ENCODE measurements around the gene ADCY5. TPM values are rescaled to one million over a fixed set of nuclear protein-coding genes. Genes with fewer than 3 reads are reported as not detected.

The ADCY5 gene
- total RNA-seq, 1 experiment from 2014 or later: 0.49 TPM

DNA sequence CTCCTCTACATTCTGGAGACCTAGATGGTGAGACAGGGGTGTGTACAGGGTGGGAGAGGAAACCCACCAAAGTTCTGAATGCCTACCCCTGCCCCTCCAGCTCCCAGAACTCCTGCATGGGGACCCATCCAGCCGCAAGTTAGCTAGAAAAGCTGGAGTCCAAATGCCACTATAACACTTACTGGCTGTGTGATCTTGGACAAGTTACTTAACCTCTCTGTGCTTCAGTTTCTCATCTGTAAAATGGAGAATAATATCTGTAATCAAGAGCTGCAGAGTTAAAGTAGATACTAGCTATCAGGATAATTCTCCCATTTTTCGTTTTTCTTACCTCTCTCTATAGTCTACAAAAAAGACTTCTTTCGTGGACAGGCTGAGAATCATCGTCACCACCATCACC is 63.4 kb downstream of the ADCY5 start (continued):
- no peak for TF ChIP-seq REST (IDR thresholded peaks at IDR 0.05; ENCODE audit: low read depth)
- no peak for TF ChIP-seq SIN3A (IDR thresholded peaks at IDR 0.05; ENCODE audit: low read depth)
- TF ChIP-seq SRF (IDR thresholded peaks at IDR 0.05; ENCODE audit: low read depth): no peak
- no peak for TF ChIP-seq ELF1 (IDR thresholded peaks at IDR 0.05; ENCODE audit: borderline replicate concordance, low read depth)

DNA sequence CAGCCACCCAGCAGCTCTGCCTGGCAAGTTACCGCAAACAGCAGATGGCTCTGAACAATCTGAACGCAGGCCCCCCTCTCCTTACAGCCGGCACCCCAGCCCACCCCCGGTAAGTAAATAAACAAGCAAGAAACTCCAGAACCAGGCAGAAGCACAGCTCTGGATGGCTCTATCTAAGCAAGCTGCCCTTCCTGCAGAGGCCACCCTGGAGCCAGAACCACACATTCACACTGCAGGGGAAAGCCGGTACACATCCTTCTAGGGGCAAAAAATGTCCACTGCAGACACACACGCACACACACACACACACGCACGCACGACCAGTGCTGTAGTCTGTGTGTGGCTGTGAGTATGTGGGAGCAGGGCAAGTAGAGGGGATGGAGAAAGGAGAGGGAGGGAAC is 63.9 kb downstream of the ADCY5 start:
- ChIA-PET CTCF (no interaction called here), POLR2A (no interaction called here), RAD21 (ENCODE audit: low non-redundant PET in 1 of 2, low total read pairs in 2 of 2, uncharacterized antibody in 2 of 2, unreplicated experiment in 2 of 2) (no interaction called here)
- H3K9me3 ChIP-seq (ENCODE audit: control insufficient read depth in 1 of 2, insufficient read depth in 1 of 2, low read depth in 1 of 2, low read length in 2 of 2): no peaks in the 10 kb centered on the region
- no peaks in the 10 kb centered on the region for H3K79me2 ChIP-seq (ENCODE audit: insufficient read depth, low read length)
- no peak overlapping the region for H3K27ac ChIP-seq (ENCODE audit: low read depth, low read length)
- intact Hi-C loops (cut with micrococcal nuclease): no loop called here
- H3K9ac ChIP-seq (ENCODE audit: low read length): no peak overlapping the region
- ATAC-seq (no peak), DNase-seq (ENCODE audit: low read depth, low spot score) (no peak)
- H2AFZ ChIP-seq (ENCODE audit: low read depth, low read length, poor library complexity, severe bottlenecking): no peak overlapping the region
- H3K36me3 ChIP-seq (ENCODE audit: control insufficient read depth in 1 of 2, insufficient read depth in 2 of 2, low read length in 2 of 2): no peaks in the 10 kb centered on the region
- no peak overlapping the region for H3K4me3 ChIP-seq (replicated peaks in 1 of 2; ENCODE audit: low read depth in 1 of 2, low read length in 2 of 2)
- H4K20me1 ChIP-seq (ENCODE audit: insufficient read depth): no peaks in the 10 kb centered on the region
- no peaks in the 10 kb centered on the region for H3K27me3 ChIP-seq (ENCODE audit: insufficient read depth, low read length)
- peaks cover 7 to 23% of the 10 kb centered on the region in 2 experiments for H3K4me1 ChIP-seq (ENCODE audit: control insufficient read depth in 1 of 2, insufficient read depth in 2 of 2, low read length in 2 of 2)
- H3K4me2 ChIP-seq (ENCODE audit: low read length): no peak overlapping the region
- no TSS peak for BruUV-seq (replicated peaks)
- no peaks in the 10 kb centered on the region for H3K9me2 ChIP-seq (ENCODE audit: insufficient read depth)
- TF ChIP-seq POLR2A (IDR thresholded peaks at IDR 0.05; ENCODE audit: borderline replicate concordance, extremely low read depth, insufficient read depth, insufficient read length) (no peak), POLR2AphosphoS5 (IDR thresholded peaks at IDR 0.05; ENCODE audit: low read depth, low read length) (no peak), ZFX (IDR thresholded peaks at IDR 0.05) (no peak), CEBPB (IDR thresholded peaks at IDR 0.05; ENCODE audit: low read depth) (no peak), ZNF274 (IDR thresholded peaks at IDR 0.05; ENCODE audit: low read depth, low read length) (no peak), SIN3A (IDR thresholded peaks at IDR 0.05; ENCODE audit: low read depth) (no peak), TCF7L2 (IDR thresholded peaks at IDR 0.05; ENCODE audit: borderline replicate concordance, extremely low read depth, insufficient read depth, insufficient read length) (no peak), ELF1 (IDR thresholded peaks at IDR 0.05; ENCODE audit: borderline replicate concordance, low read depth) (no peak), MAX (IDR thresholded peaks at IDR 0.05) (no peak), RAD21 (IDR thresholded peaks at IDR 0.05; ENCODE audit: low read depth) (no peak), CBX3 (IDR thresholded peaks at IDR 0.05; ENCODE audit: low read depth) (no peak), YY1 (IDR thresholded peaks at IDR 0.05; ENCODE audit: extremely low read depth, insufficient replicate concordance, low read depth, low read length) (no peak), EZH2 (IDR thresholded peaks at IDR 0.05) (no peak), FOSL1 (IDR thresholded peaks at IDR 0.05; ENCODE audit: low read depth) (no peak), REST (IDR thresholded peaks at IDR 0.05; ENCODE audit: low read depth) (no peak)
- TF ChIP-seq, protein P1, sequence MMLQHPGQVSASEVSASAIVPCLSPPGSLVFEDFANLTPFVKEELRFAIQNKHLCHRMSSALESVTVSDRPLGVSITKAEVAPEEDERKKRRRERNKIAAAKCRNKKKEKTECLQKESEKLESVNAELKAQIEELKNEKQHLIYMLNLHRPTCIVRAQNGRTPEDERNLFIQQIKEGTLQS (IDR thresholded peaks at IDR 0.05): no peak
